GM23338 (cell line): Measurements from ENCODE around the gene FAM13A. TPM values are rescaled to one million over a fixed set of nuclear protein-coding genes. Genes with fewer than 3 reads are reported as not detected.
A peak's percentile ranks its signal among the peaks of the same experiment; 100 is the strongest.

Source experiments
- ATAC-seq: fragments of 200-7000 bp; cut with Tn5 transposase; 3 replicates; pipeline ENCODE4 v1.9.1; 2020
- DNase-seq: peaks from one replicate; pipeline ENCODE4 v3.0.0-alpha.2; 2015; ENCODE audit warnings: low spot score
- H2AFZ ChIP-seq: fragments of 200-600 bp; sonication (generic); 2 replicates; pipeline ENCODE4 v1.8.0; 2016; ENCODE audit warnings: antibody characterized with exemption, mild to moderate bottlenecking, moderate library complexity
- H3F3A ChIP-seq: fragments of 200-600 bp; sonication (generic); replicated peaks from 2 replicates; pipeline ENCODE4 v1.8.0; 2017; ENCODE audit warnings: antibody characterized with exemption, mixed run types, low read depth
- H3K27ac ChIP-seq: fragments of 200-600 bp; sonication (generic); 2 replicates; pipeline ENCODE4 v1.6.1; 2016; ENCODE audit warnings: low read depth
- H3K27me3 ChIP-seq: fragments of 200-600 bp; sonication (generic); 2 replicates; pipeline ENCODE4 v1.8.0; 2016; ENCODE audit warnings: mild to moderate bottlenecking, mixed run types, moderate library complexity; ENCODE audit not compliant: insufficient read depth
- H3K36me3 ChIP-seq: fragments of 200-600 bp; sonication (generic); 2 replicates; pipeline ENCODE4 v1.8.0; 2016; ENCODE audit warnings: mild to moderate bottlenecking; ENCODE audit not compliant: insufficient read depth
- H3K4me1 ChIP-seq: fragments of 200-600 bp; sonication (generic); 2 replicates; pipeline ENCODE4 v1.8.0; 2016; ENCODE audit warnings: mild to moderate bottlenecking, moderate library complexity; ENCODE audit not compliant: insufficient read depth
- H3K4me2 ChIP-seq: fragments of 200-600 bp; sonication (generic); 2 replicates; pipeline ENCODE4 v1.7.1; 2017; ENCODE audit warnings: mixed run types
- H3K4me3 ChIP-seq: fragments of 200-600 bp; sonication (generic); 2 replicates; pipeline ENCODE4 v1.6.1; 2016; ENCODE audit warnings: mixed run types
- H3K79me2 ChIP-seq: fragments of 200-600 bp; sonication (generic); replicated peaks from 2 replicates; pipeline ENCODE4 v1.8.0; 2017; ENCODE audit warnings: mild to moderate bottlenecking; ENCODE audit not compliant: insufficient read depth
- H3K9me2 ChIP-seq: fragments of 200-600 bp; sonication (generic); 2 replicates; pipeline ENCODE4 v1.8.0; 2017; ENCODE audit not compliant: insufficient read depth
- H4K20me1 ChIP-seq: fragments of 200-600 bp; sonication (generic); replicated peaks from 2 replicates; pipeline ENCODE4 v1.8.0; 2017; ENCODE audit warnings: mild to moderate bottlenecking; ENCODE audit not compliant: insufficient read depth
- H3K27ac Mint-ChIP-seq: 2 replicates; pipeline ENCODE4 v1.8.0; 2020; ENCODE audit warnings: inconsistent platforms, mild to moderate bottlenecking, moderate library complexity, mixed read lengths
- H3K27me3 Mint-ChIP-seq: 3 replicates; pipeline ENCODE4 v1.8.0; 2022; ENCODE audit warnings: low read depth, mild to moderate bottlenecking, moderate library complexity, mixed read lengths, inconsistent platforms; ENCODE audit not compliant: insufficient read depth, poor library complexity
- H3K36me3 Mint-ChIP-seq: 3 replicates; pipeline ENCODE4 v1.8.0; 2021; ENCODE audit warnings: low read depth, mild to moderate bottlenecking, inconsistent platforms, moderate library complexity, mixed read lengths
- H3K4me1 Mint-ChIP-seq: 3 replicates; pipeline ENCODE4 v1.8.0; 2020; ENCODE audit warnings: mild to moderate bottlenecking, inconsistent platforms, mixed read lengths
- H3K4me3 Mint-ChIP-seq: 3 replicates; pipeline ENCODE4 v1.8.0; 2021; ENCODE audit warnings: moderate library complexity, mild to moderate bottlenecking, inconsistent platforms, mixed read lengths
- H3K9me3 Mint-ChIP-seq: 3 replicates; pipeline ENCODE4 v1.8.0; 2020; ENCODE audit warnings: moderate library complexity, mild to moderate bottlenecking, inconsistent platforms, mixed read lengths
- CREB1 ChIP-seq: fragments of 250-450 bp; sonication (Bioruptor Pico); IDR thresholded peaks from 2 replicates; pipeline ENCODE4 v1.5.0; 2020; ENCODE audit warnings: low read depth, mild to moderate bottlenecking, moderate library complexity
- JUNB ChIP-seq: IDR thresholded peaks from one replicate; pipeline ENCODE4 v1.6.1; 2016; ENCODE audit warnings: antibody characterized with exemption; ENCODE audit not compliant: unreplicated experiment
- STAT1 ChIP-seq: IDR thresholded peaks from one replicate; pipeline ENCODE4 v1.6.1; 2016; ENCODE audit warnings: antibody characterized with exemption; ENCODE audit not compliant: unreplicated experiment
- polyA plus RNA-seq: library from polyadenylated mRNA; unstranded; fragments of >200 nt; fragmentation: Nextera tagmentation; extraction: Ambion mirVana; gene quantifications from 2 replicates; pipeline ENCODE4 v1.2.1, GENCODE V29; 2016
- total RNA-seq: library from RNA; depleted of rRNA; stranded (reverse); fragments of >200 nt; shearing (Covaris generic); gene quantifications from 2 replicates; pipeline ENCODE4 v1.2.3, GENCODE V29; 2014
- TF ChIP-seq, protein P1 (sequence below): fragments of 250-450 bp; sonication (Bioruptor Pico); IDR thresholded peaks from 2 replicates; pipeline ENCODE4 v1.5.0; 2020; ENCODE audit warnings: mild to moderate bottlenecking, moderate library complexity
- TF ChIP-seq, protein P2 (sequence below), 2 experiments: fragments of 200-600 bp in 1 of 2; sonication (generic) in 1 of 2; conservative IDR thresholded peaks; 2 replicates each; pipeline versions ENCODE4 v1.5.1 to v1.6.1; 2016 to 2017; ENCODE audit warnings: antibody characterized with exemption in 2 of 2, low read depth in 2 of 2, mild to moderate bottlenecking in 2 of 2, moderate library complexity in 1 of 2

Gene FAM13A
- total and polyA plus RNA-seq, 2 experiments from 2014 or later, result 13.9 to 28.4 TPM

DNA sequence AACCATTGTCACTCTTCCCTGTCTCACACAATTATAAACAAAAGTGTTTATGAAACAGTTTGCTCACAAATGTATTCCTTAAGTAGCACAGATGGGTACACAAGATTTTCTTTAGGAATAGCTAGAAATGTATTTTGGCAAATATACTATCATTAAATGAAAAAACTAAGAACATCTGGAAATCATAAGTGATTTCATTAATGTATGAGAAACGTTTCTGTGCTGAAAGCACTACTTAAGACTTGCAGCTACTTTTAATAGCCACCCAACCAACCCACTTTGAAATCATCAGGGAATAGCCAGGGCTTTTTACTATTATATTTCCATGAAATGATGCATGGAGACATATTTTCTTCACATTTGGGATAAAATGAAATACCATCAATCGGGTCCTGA lies 297.1 kb downstream of the FAM13A start:
- no peaks in the 10 kb centered on the region for H3K79me2 ChIP-seq
- H4K20me1 ChIP-seq, result no peaks in the 10 kb centered on the region
- no peak overlapping the region for H3K4me2 ChIP-seq
- Mint-ChIP-seq H3K9me3 (no peaks in the 10 kb centered on the region), H3K4me3 (no peak overlapping the region), H3K27ac (no peak overlapping the region), H3K36me3 (no peaks in the 10 kb centered on the region), H3K4me1 (peaks cover 27% of the 10 kb centered on the region), H3K27me3 (no peaks in the 10 kb centered on the region)
- H3K4me3 ChIP-seq, result no peak overlapping the region
- H3K27me3 ChIP-seq, result no peaks in the 10 kb centered on the region
- no peaks in the 10 kb centered on the region for H3K36me3 ChIP-seq
- TF ChIP-seq, protein P1, sequence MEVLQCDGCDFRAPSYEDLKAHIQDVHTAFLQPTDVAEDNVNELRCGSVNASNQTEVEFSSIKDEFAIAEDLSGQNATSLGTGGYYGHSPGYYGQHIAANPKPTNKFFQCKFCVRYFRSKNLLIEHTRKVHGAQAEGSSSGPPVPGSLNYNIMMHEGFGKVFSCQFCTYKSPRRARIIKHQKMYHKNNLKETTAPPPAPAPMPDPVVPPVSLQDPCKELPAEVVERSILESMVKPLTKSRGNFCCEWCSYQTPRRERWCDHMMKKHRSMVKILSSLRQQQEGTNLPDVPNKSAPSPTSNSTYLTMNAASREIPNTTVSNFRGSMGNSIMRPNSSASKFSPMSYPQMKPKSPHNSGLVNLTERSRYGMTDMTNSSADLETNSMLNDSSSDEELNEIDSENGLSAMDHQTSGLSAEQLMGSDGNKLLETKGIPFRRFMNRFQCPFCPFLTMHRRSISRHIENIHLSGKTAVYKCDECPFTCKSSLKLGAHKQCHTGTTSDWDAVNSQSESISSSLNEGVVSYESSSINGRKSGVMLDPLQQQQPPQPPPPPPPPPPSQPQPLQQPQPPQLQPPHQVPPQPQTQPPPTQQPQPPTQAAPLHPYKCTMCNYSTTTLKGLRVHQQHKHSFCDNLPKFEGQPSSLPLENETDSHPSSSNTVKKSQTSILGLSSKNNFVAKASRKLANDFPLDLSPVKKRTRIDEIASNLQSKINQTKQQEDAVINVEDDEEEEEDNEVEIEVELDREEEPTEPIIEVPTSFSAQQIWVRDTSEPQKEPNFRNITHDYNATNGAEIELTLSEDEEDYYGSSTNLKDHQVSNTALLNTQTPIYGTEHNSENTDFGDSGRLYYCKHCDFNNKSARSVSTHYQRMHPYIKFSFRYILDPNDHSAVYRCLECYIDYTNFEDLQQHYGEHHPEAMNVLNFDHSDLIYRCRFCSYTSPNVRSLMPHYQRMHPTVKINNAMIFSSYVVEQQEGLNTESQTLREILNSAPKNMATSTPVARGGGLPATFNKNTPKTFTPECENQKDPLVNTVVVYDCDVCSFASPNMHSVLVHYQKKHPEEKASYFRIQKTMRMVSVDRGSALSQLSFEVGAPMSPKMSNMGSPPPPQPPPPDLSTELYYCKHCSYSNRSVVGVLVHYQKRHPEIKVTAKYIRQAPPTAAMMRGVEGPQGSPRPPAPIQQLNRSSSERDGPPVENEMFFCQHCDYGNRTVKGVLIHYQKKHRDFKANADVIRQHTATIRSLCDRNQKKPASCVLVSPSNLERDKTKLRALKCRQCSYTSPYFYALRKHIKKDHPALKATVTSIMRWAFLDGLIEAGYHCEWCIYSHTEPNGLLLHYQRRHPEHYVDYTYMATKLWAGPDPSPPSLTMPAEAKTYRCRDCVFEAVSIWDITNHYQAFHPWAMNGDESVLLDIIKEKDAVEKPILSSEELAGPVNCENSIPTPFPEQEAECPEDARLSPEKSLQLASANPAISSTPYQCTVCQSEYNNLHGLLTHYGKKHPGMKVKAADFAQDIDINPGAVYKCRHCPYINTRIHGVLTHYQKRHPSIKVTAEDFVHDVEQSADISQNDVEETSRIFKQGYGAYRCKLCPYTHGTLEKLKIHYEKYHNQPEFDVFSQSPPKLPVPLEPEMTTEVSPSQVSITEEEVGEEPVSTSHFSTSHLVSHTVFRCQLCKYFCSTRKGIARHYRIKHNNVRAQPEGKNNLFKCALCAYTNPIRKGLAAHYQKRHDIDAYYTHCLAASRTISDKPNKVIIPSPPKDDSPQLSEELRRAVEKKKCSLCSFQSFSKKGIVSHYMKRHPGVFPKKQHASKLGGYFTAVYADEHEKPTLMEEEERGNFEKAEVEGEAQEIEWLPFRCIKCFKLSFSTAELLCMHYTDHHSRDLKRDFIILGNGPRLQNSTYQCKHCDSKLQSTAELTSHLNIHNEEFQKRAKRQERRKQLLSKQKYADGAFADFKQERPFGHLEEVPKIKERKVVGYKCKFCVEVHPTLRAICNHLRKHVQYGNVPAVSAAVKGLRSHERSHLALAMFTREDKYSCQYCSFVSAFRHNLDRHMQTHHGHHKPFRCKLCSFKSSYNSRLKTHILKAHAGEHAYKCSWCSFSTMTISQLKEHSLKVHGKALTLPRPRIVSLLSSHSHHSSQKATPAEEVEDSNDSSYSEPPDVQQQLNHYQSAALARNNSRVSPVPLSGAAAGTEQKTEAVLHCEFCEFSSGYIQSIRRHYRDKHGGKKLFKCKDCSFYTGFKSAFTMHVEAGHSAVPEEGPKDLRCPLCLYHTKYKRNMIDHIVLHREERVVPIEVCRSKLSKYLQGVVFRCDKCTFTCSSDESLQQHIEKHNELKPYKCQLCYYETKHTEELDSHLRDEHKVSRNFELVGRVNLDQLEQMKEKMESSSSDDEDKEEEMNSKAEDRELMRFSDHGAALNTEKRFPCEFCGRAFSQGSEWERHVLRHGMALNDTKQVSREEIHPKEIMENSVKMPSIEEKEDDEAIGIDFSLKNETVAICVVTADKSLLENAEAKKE (CRISPR knock-in tag), result no peak
- TF ChIP-seq CREB1, result no peak
- TF ChIP-seq STAT1, result no peak
- H3F3A ChIP-seq, result no peaks in the 10 kb centered on the region
- H3K4me1 ChIP-seq, result peaks cover 24% of the 10 kb centered on the region
- no peak overlapping the region for H3K27ac ChIP-seq
- H2AFZ ChIP-seq, result no peak overlapping the region
- H3K9me2 ChIP-seq, result no peaks in the 10 kb centered on the region
- DNase-seq (no peak), ATAC-seq (no peak)

DNA sequence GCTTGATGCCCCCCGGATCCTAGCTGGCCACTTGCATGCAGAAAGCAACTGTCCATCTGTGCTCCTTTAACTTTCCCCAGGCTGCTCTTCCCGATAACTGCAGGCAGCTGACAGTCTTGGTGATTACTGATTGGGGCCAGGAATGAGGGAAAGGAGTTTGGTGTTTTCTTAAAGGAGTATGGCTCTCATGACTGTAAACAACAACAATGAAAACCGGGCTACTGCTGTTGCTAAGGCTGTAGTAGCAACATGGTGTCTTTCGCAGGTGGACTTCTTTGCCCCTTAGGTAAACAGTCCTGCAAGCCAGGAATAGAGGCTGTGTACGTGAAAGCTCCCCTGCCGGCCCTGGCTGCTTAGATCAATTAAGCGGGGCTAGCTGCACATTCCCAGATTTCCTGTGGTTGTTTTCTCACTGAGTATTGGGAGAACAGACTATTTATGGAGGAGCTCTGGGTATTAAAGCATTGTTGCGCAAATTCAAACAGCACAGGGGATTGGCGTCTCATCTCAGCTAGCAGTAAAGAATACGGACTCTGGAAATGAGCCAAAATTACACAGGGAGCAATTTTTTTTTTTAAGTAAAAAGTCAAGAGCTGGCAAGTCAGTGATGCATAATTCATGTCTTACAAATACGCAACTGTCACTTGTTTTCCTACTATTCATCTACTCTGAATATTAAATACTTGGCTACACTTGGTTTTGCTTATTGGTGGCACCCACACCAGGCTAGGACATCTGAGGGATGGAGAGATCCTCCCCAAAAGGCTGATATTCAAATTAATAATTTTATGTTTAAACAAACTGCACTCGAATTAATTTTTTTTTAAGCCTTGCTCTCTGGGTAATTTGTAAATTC lies 297.7 kb downstream of the FAM13A start:
- Histone ChIP-seq H3K27me3 (no peaks in the 10 kb centered on the region), H3K36me3 (no peaks in the 10 kb centered on the region), H3F3A (no peaks in the 10 kb centered on the region), H3K4me3 (no peak overlapping the region), H3K9me2 (no peaks in the 10 kb centered on the region), H3K79me2 (no peaks in the 10 kb centered on the region), H2AFZ (no peak overlapping the region), H3K27ac (peak overlapping the region; percentile 64), H4K20me1 (no peaks in the 10 kb centered on the region), H3K4me2 (no peak overlapping the region), H3K4me1 (peaks cover 24% of the 10 kb centered on the region)
- no peaks in the 10 kb centered on the region for H3K27me3 Mint-ChIP-seq
- H3K4me1 Mint-ChIP-seq, result peaks cover 27% of the 10 kb centered on the region
- H3K4me3 Mint-ChIP-seq, result no peak overlapping the region
- H3K27ac Mint-ChIP-seq, result peak overlapping the region; percentile 42
- DNase-seq (peak; percentile 64), ATAC-seq (peak; percentile 84)
- H3K9me3 Mint-ChIP-seq, result no peaks in the 10 kb centered on the region
- H3K36me3 Mint-ChIP-seq, result no peaks in the 10 kb centered on the region
- TF ChIP-seq JUNB, result no peak
- TF ChIP-seq, protein P2, sequence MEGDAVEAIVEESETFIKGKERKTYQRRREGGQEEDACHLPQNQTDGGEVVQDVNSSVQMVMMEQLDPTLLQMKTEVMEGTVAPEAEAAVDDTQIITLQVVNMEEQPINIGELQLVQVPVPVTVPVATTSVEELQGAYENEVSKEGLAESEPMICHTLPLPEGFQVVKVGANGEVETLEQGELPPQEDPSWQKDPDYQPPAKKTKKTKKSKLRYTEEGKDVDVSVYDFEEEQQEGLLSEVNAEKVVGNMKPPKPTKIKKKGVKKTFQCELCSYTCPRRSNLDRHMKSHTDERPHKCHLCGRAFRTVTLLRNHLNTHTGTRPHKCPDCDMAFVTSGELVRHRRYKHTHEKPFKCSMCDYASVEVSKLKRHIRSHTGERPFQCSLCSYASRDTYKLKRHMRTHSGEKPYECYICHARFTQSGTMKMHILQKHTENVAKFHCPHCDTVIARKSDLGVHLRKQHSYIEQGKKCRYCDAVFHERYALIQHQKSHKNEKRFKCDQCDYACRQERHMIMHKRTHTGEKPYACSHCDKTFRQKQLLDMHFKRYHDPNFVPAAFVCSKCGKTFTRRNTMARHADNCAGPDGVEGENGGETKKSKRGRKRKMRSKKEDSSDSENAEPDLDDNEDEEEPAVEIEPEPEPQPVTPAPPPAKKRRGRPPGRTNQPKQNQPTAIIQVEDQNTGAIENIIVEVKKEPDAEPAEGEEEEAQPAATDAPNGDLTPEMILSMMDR (conservative IDR thresholded peaks at IDR 0.05; ENCODE audit: low read depth in 2 of 2), result no peak
